HG03354 (cell line): Measurements from ENCODE around the gene LYSMD4.

ENCODE experiments used
- ATAC-seq: cut with Tn5 transposase; IDR thresholded peaks from one replicate; pipeline ENCODE4 v1.9.1; 2021; ENCODE audit warnings: mild to moderate bottlenecking; ENCODE audit not compliant: unreplicated experiment, poor library complexity, severe bottlenecking

The LYSMD4 gene

DNA sequence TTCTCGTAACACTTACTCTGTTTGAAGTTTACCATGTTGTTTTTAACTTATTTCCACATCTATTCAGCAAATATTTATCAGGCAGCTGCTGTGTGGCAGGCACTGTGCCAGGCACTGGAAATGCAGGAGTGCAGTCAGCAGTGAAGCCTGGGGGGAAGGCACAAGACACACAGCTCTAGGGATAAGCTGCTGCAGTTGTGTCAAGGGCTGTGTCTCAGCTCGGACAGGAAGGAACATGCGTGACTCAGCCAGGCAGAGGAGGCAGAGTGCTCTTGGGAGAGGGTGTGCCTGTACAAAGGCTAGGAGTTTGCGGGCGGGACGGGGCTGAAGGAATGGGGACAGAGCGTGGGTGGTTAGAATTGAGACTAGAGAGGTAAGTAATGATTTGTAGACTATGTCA, 24.7 kb downstream of the LYSMD4 start:
- no peak for ATAC-seq

DNA sequence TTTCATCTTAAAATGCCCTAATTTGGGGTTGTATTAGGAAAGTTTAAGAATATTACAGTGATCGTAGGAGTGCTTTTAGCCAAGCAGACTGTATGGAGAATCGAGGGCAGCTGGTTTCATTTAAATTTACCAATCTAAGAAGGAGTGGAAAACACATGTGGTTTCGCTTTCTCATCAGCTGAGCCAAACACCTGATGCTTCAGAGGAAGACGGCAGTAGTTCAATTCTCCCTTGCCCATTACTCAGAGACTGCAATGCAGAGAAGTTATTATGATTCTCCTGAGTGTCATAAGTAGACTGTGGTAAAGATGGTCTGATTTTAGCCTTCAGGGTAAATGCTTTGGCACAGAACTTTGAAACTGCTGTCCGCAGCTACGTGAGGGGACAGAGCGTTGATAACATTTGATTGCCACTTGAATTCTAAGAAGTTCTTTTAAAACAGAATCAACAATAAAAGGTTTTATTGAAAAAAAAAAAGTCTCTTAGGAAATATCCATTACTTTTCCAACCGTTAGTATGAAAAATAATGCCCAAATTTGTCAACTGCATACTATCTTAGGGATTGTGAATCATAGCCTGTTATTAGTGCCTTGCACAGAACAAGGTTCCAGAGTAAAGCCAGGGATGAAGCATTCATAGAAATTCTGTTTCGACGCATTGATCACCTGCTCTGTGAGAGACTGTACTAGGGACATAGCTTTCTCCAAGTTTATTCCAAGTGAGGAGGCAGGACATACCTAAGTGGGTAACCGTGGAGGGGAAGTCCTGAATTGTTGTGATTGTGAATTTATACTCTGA, 25.6 kb downstream of the LYSMD4 start:
- no peak for ATAC-seq

DNA sequence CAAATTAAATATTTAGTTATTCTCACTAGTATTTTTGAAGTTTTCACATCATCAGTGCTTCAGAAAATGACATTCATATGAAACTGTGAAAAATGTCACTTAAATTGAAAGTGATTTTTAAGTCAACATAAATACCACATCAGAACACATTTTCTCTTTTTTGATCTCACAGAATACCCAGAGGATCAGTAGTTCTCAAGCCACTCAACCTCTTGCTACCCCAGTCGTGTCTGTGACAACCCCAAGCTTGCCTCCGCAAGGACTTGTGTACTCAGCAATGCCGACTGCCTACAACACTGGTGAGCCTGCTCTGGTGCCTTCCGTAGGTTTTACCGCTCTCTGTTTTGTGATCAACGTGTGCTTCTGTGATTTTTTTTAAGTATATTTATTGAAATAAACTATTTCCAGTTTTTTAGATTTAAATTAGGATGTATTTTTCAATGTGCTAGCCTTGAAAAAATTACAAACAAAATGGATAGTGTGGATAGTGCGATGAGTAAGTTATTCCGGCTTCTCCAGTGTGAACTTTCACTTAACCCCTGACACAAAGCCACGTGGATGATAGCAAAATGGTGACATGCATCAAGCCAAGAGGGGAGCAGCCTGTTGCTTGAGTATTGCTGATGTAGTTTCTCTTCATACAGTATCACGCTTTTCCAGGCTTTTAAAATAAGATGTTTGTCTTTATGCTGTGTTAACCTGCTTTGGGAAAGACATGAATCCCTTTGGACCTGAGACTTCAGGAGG, 26.5 kb downstream of the LYSMD4 start:
- no peak for ATAC-seq

DNA sequence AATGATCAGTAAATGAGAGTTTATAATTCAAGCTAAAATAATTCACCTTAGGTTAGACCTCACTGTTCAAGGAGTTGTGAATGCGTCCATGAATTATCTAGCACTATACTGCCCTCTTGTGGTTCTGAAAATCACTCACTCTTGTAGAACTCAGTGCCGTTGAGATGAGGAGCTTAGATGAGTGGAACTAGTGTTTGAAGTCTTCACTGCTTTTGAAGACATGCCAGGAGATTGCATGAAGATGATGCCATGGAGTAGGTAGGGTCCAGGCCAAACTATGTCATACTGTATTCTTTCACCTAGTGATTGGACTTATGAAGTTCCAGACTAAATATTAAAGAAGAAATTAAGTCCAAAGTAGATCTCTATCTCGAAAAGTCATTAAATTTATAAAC, 28.8 kb downstream of the LYSMD4 start:
- ATAC-seq = peak; percentile 71

DNA sequence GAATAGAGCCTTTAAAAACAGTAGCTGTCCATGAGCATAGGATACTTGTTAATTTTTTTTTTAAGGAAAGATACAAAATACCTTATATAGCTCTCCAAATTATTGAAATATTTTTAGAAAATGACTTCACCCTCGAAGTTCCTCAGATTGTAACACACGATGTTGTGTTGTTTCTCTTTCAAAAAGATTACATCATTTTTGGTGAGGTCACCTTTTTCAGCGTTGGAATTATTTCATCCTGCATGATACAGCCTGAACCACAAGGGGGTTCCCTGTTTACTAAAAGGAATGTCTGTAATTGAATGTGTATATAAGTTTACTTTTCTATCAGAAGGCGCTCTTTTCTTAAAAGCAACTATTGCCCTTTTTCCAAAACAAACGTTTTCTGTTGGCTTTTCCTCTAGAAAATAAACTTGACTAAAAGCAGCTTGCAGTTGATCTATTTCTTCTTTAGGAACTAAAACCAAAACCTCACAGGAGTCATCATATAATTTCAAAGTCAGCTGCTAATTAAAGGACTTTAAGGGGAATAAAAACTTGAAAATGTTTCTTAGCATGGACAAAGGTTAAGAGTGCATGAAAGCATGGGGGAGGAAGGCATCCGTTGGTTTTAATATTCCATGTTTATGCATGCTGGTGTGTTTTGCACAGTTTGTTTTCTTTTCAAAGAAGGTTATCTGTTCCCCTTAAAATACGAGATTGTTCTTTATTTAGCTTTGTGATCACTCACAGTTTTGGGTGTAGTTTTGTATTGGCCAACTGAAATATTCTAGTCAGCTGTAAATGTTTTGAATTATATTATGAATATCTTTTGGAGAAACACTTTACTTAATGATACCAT, 29.4 kb downstream of the LYSMD4 start:
- peak; percentile 75 for ATAC-seq

DNA sequence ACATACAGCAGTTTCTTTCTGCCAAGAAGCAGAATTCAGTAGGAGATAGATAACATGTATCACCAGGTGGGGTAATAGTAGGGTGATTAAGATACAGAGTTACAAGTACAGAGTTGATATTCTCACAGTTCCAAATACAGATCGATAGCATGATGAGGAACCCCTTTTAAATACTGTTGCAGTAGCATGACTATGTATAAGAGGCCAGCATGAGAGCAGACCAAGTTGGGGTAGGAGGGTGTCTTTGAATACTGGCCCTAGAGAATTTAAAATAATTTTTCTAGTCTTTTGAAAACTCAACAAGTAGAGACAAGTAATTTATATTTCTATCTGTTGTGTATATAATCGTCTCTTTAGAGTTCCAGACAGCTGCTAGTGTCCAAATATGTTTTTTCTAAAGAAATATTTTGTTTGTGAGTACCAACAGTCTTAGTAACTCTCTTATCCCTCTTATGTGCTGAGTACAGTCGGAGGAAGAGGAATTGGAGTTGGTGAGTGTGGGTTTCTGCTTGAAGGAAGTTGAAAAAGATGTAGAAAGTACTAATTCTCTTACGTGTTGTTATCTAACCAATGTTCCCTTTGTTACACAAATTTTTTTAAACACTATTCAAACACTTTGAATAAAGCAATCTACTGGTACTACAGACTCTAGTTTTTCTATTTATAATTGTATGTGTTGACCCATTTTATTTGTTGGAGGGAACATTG, 30.2 kb downstream of the LYSMD4 start:
- no peak for ATAC-seq

DNA sequence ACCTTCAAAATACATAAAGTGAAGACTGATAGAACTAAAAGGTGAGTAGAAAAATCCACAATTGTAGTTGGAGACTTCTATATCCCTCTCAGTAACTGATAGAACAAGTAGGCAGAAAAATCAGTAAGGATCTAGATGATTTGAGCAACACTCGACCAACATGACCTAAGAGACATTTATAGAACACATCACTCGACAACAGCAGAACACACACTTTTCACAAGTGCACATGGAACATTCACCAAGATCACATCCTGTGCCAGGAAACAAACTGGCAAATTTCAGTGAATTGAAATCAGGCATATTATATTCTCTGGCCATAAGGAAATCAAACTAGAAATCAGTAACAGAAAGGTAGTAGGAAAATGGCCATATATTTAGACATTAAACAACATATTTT, 37.1 kb downstream of the LYSMD4 start:
- ATAC-seq = no peak

DNA sequence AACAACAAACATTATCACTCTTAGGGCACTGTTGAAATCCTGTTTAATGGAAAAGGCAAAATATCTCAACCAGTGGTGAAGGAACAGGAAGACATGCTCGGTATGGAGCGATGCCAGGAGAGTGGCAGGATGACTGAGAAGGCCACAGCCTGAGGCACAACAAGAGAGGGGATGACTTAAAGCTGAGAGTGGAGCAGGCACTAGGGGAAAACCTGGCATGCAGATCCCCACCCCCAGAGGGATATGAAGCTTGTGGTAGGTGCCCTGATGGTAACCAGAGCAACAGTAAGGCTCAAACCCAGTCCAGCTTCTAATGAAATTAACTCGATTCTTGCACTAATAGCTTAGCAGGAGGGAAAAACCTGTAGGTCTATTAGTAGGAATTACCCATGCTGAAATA, 40.4 kb downstream of the LYSMD4 start:
- ATAC-seq = no peak

DNA sequence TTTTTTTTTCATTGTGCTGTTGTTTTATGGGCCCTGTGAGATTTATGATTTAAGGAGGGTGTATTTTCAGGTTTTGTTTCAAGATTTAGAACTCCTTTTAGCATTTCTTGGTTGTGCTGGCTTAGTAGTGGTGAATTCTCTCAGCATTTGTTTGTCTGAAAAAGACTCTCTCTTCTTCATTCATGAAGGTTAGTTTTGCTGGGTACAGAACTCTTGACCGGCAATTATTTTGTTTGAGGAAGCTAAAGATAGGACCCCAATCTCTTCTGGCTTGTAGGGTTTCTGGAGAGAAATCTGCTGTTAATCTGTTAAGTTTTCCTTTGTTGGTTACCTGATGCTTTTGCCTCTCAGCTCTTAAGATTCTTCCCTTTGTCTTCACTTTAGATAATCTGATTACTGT, 46.9 kb downstream of the LYSMD4 start:
- ATAC-seq = no peak

DNA sequence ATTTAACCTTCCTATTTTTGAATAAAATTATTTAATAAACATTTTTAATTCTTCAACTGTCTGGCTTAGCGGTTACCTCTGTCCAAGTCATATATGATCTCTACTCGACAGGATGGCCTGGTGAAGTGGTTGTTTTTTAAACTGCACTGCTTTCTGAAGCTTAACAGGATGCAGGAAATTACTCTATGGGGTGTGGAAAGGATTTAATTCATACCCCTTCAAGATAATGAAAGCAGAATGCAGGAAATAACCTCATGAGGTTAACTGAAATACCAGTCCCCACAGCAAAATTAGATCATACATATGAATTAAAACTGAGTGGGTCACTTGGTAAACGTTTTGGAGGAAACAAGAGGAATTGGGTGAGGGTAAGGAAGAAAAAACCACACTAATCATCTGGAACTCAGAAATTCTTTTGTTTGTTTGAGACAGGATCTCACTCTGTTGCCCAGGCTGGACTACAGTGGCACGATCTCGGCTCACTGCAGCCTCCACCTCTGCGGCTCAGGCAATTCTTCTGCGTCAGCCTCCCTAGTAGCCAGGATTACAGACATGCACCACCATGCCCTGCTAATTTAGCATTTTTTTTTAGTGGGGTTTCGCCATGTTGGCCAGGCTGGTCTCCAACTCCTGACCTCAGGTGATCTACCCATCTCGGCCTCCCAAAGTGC, 50.1 kb downstream of the LYSMD4 start:
- ATAC-seq = peak; percentile 60

DNA sequence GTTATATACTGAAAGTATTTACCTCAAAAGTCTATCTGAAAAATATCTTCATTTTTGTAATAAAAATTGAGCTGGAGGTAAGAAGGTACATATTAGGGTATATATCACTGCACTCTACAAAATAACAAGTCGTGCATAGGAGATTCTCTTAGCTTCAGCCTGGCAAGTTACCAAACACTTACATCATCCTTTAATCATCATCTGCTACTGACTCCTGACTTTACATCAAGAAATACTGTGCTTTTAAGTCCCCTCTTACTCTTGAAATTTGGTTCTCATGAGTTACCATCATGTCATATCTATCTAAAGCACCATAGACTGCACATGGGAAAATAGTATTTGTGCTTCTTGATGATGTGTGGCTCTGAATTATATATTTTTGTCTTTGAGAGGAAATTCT, 50.8 kb downstream of the LYSMD4 start:
- ATAC-seq = no peak

DNA sequence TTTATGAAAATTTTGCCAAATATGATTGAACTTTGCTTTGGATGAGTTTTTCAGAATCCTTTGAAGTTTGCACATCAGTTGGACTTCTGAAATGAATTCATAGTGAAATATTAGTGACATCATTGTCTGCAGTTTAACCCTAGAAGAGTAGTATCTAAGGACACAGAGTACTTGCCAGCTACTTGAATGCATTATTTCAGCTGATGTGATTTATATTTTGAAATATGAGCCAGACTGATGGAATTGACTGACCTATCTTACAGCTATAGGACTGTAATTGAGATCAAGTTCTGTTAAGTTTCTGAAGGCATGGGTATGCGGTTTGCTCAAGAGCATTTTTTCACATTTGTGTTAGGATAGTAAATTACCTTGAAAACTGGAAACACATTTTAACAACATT, 51.2 kb downstream of the LYSMD4 start:
- no peak for ATAC-seq

DNA sequence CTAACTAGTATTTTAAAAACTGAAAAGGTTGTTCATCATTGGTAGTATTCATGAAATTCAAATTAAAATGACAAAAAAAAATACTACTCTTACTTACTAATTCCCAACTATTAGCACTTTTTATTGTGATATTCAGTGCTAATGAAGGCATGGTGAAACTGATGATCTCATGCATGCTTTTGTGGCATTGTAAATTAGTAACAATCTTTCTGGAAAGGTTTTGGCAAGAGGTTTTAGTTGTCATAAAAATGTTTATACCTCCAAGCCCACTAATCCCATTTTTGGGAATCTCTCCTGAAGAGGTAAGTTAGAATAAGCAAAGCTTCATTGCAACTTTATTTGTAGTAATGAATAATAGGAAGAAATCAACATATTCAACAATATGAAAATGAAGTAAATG, 53.0 kb downstream of the LYSMD4 start:
- no peak for ATAC-seq

DNA sequence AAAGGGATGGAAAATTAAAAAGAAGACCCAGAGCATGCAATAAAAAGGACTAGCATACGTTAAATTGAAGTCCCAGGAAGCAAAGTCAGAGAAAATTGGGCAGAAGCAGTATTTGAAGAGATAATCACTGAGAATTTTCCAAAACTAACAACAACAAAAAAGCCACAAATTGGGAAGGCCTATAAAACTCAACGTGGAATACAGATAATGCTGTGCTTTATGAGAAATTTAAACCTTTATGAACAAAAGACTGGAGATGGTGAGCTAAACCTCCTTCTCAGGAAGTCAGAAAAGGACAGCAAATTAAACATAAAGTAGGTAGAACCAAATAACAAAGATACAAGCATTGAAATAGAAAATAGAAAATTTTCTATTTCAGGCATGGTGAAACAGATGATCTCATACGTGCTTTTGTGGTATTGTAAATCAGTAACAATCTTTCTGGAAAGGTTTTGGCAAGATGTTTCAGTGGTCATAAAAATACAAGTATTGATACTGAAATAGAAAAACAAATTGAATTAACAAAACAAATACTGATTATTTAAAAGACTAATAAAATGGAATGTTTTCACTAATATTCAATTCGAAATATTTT, 55.6 kb downstream of the LYSMD4 start:
- ATAC-seq = peak; percentile 73
